GM19240 (cell line): ENCODE results near the gene BTBD16.

Source experiments
- DNase-seq: peaks from one replicate; pipeline ENCODE4 v3.0.0; 2011; ENCODE audit warnings: low spot score; ENCODE audit not compliant: insufficient read length

BTBD16 gene

GRCh38 chr10:122311716-122312115 is 40.6 kb downstream of the BTBD16 start:
- DNase-seq, result no peak

DNA sequence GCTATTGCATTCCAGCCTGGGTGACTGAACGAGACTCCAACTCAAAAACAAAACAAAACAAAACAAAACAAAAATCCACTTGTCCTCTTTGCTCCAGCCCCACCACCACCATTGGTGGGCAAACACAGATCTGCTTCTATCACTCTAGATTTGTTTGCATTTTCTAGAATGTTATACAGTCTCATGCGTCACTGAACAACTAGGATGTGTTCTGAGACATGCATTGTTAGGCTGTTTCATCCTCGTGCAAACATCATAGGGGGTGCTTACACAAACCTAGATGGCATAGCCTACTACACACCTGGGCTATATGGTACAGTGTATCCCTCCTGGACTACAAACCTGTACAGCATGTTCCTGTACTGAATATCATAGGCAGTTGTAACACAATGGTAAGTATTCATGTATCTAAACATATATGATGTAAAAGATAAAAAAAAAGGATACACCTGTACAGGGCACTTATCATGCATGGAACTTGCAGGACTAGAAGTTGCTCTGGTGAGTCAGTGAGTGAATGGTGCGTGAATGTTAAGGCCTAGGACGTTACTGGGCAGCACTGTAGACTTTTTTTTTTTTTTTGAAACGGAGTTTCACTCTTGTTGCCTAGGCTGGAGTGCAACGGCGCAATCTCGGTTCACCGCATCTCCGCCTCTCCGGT is 45.3 kb downstream of the BTBD16 start:
- DNase-seq, result no peak

DNA sequence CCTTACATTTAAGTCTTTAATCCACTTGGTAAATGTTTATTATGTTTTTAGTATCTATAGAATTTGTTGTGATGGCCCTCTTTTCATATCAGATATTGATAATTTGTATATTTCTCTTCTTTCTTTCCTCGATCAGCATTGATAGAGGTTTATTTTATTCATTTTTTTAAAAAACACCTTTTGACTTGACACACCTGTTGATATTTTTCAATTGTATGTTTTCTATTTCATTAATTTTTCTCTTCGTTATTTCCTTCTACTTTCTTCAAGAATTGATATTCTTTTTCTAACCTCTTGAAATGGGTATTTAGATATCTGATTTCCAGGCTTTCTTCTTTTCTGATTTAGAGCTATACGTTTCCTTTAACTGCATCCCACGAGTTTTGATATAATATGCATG is 50.9 kb downstream of the BTBD16 start:
- DNase-seq, result no peak

- DNase-seq, result no peak
Measured at GRCh38 chr10:122323189-122323588, 52.1 kb downstream of the BTBD16 start.

DNA sequence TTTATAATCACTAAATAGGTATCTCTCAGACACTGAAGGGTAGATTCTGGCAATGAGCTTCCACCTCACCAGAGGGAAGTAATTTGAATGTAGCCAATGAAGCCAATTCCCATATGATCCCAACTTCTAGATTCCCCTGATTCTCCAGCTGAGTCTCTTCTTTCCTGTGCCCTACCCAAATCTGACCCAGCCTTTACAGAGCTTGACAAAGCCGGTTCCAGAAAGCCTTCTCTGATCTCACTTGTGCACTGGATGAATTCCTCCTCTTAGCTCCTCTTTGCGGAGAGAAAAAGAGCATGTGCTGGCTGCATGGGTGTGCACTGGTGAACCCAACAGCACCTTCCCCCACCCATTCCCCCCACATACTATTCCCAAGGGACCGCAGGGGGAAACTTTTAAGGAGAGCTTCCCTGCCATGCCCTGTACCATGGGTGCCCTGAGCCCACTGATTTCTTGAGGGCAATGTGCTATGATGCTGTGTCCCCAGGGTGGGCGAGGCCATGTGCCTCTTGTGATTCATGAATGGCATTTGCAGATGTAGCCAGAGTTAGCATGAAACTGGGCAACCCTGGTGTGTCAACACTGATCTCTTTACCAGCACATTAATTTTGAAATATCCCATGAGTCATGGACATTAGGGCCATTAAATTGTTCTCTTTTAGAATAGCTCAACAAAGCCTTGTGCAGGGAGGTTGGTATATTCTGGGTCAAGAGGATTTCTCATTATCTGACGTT is 53.0 kb downstream of the BTBD16 start:
- no peak for DNase-seq

DNA sequence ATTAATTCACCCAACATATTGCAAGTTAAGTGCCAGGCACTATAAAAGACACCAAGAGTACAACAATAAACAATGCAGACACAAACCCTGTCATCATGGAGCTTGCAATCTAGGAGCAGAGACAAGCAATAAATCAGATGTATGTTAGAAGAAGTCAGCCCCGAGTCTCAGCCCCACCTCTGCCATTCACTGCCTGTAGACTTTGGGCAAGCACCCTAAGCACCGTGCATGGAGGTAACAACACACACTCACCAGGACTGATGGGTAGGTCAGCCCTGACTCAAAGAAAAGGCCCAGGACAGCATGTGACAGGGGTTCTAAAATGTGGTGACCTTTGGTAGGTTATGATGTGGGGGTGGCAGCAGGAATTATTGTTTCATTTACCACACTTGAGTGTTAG is 54.1 kb downstream of the BTBD16 start:
- DNase-seq, result no peak

GRCh38 chr10:122326385-122326784 is 55.3 kb downstream of the BTBD16 start:
- DNase-seq, result no peak

DNA sequence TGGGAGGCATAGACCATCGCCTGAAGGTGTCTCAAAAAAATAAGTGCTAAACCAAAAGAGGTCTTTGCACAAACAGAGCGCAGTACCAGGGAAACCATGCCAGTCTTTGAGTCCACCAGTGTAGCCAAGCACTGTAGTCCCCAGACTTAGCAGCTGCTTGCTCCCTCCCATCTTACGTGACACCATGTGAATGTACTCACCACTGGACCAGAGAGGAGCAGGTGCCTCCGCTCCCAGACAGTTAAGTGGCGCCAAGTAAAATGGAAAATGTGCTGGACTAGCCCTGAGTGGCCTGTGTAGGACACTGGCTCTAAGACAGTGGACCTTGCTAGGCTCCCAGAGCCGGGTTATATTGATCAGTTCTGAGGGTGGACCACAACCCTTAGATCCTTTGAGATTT is 55.7 kb downstream of the BTBD16 start:
- no peak for DNase-seq

DNA sequence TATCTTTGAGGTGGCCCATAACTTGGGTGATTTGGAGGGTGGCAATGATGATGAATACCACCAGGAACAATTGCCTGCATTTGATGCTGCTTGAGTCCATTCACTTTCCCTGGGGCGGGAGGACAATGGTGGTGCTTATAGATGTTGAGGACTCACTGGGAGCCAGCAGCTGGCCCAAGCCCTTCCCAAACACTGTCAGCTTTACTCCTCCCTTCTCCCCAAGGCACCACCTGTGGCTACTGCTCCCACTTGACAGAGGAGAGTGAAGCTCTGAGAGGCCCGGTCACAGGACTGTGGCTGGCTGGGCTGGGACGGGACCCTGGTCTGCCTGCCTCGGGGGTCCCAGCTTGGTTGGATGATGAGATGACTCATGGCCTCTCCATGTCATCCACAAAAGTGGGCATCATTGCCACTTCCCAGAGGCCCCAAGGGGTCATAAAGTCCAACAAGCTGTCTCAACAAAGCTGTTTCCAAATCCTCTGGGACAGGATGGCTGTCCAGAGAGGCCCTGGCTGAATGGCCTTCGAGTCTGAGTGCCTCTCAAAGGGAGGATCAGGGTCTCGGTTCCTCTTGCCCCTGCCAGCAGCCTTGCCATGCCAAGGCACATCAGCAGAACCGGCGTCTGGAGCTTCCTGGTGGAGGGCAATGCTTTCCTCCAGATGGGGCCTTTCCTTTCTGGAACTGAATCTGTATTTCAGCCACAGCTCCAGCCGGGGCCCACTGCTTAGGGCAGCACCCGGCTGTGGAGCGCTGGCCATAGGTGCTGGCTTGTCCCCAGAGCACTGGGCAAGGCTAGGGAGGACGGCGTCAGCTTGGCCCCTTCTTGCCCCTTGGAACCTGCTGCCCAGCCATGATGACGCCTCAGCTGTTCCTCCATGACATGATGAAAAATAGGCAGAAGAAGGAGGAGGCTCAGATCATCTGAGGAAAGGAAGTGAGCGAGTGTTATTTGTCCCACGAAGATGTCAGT is 56.4 kb downstream of the BTBD16 start:
- DNase-seq, result no peak

GRCh38 chr10:122328676-122329075 is 57.6 kb downstream of the BTBD16 start:
- no peak for DNase-seq

GRCh38 chr10:122329416-122329815 is 58.3 kb downstream of the BTBD16 start:
- DNase-seq, result no peak

GRCh38 chr10:122331100-122331499 is 60.0 kb downstream of the BTBD16 start:
- no peak for DNase-seq

GRCh38 chr10:122331615-122332446 is 60.7 kb downstream of the BTBD16 start:
- no peak for DNase-seq

- no peak for DNase-seq
Measured at GRCh38 chr10:122333037-122333436, 61.9 kb downstream of the BTBD16 start.

- no peak for DNase-seq
Measured at GRCh38 chr10:122336332-122336731, 65.2 kb downstream of the BTBD16 start.

DNA sequence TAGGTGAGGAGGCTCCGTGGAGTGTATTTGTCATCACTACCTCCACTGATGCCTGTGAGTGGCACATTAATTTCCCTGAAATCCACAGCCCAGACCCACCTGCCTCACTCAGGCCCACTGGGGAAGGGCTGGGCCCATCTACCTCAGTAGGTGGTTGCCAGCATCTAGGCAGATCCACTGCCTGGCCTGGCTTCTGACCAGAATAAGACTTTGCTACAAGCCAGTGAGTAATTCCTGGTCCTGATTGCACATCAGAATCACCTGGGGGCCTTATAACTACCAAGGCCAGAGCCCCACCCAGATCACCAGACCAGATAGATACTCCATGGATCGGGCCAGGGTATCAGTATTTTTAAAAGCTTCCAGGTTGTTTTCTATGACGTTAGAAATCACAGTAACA is 65.9 kb downstream of the BTBD16 start:
- DNase-seq, result no peak

DNA sequence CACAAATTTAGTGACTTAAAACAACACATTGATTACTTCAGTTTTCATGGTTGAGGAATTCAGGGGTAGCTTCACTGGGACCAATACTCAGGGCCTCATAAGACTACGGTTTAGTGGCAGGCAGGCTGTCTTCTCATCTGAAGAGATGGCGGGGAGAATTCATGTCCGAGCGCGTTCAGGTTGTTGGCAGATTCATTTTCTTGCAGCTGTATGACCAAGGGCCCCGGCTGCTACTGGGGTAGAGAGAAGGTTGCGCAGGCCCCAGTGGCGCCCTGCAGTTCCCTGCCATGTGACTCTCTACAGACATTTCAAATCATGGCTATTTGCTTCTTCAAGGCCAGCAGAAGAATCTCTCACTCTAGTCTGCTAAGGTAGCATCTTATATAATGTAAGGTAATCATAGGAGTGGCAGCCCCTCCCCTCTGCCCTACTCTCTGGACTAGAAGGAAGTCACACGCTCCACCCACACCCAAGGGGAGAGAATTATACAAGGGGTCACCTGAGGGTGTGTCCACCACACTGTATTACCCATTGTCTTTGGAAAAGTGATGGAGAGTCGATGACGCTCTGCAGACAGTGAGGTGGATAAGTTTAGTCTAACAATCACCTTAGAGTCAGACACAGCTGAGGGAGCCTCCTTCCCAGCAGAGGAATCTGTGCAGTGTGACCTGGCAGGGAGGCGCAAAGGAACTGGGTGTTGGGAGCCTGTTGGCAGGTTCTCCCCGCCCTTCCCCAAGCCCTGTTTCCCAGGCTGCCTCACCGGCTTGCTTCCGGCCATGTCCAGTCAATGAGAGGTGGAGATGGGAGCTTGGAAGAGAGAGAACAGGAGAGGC is 67.7 kb downstream of the BTBD16 start:
- no peak for DNase-seq

GRCh38 chr10:122341141-122341810 is 70.2 kb downstream of the BTBD16 start:
- DNase-seq, result no peak

- no peak for DNase-seq
Measured at GRCh38 chr10:122342293-122343134, 71.4 kb downstream of the BTBD16 start.
